Neural cell (in vitro differentiated cells): ENCODE results near the gene ABCB8. TPM values are rescaled to one million over a fixed set of nuclear protein-coding genes. Genes with fewer than 3 reads are reported as not detected.

Experiments
- H2AFZ ChIP-seq: fragments of 200-600, 300-800 bp; sonication (generic), shearing (Covaris generic); 2 replicates; pipeline ENCODE4 v1.6.0; 2014; ENCODE audit warnings: low read depth, mild to moderate bottlenecking, antibody characterized with exemption, low read length, moderate library complexity
- H3F3A ChIP-seq: fragments of 200-600 bp; shearing (Covaris generic); 2 replicates; pipeline ENCODE4 v1.6.1; 2016; ENCODE audit warnings: mild to moderate bottlenecking, moderate library complexity, mixed read lengths, antibody characterized with exemption, low read length; ENCODE audit not compliant: insufficient read depth, poor library complexity, severe bottlenecking
- H3K27ac ChIP-seq: fragments of 200-600, 300-800 bp; sonication (generic), shearing (Covaris generic); 2 replicates; pipeline ENCODE4 v1.5.1; 2014; ENCODE audit warnings: mild to moderate bottlenecking, low read length, moderate library complexity
- H3K27me3 ChIP-seq: fragments of 300-800, 200-600 bp; sonication (generic), shearing (Covaris generic); 2 replicates; pipeline ENCODE4 v1.6.0; 2014; ENCODE audit warnings: mild to moderate bottlenecking, low read depth, low read length, moderate library complexity; ENCODE audit not compliant: insufficient read depth
- H3K36me3 ChIP-seq: fragments of 300-800, 200-600 bp; sonication (generic), shearing (Covaris generic); 2 replicates; pipeline ENCODE4 v1.5.1; 2014; ENCODE audit warnings: mild to moderate bottlenecking, antibody characterized with exemption, low read length, moderate library complexity; ENCODE audit not compliant: insufficient read depth
- H3K4me2 ChIP-seq: fragments of 300-800, 200-600 bp; sonication (generic), shearing (Covaris generic); 2 replicates; pipeline ENCODE4 v1.6.0; 2014; ENCODE audit warnings: mild to moderate bottlenecking, low read length
- H3K4me3 ChIP-seq: fragments of 300-800, 200-600 bp; sonication (generic), shearing (Covaris generic); 2 replicates; pipeline ENCODE4 v1.5.1; 2014; ENCODE audit warnings: mild to moderate bottlenecking, low read length, moderate library complexity
- H3K79me2 ChIP-seq: fragments of 200-600 bp; shearing (Covaris generic); replicated peaks from 2 replicates; pipeline ENCODE4 v1.6.0; 2014; ENCODE audit warnings: mild to moderate bottlenecking, low read length, moderate library complexity; ENCODE audit not compliant: insufficient read depth
- H3K9ac ChIP-seq: fragments of 300-800, 200-600 bp; sonication (generic), shearing (Covaris generic); 2 replicates; pipeline ENCODE4 v1.6.1; 2016; ENCODE audit warnings: mild to moderate bottlenecking, low read length, mixed read lengths
- H3K9me2 ChIP-seq: fragments of 200-600 bp; shearing (Covaris generic); 2 replicates; pipeline ENCODE4 v1.6.1; 2016; ENCODE audit warnings: mild to moderate bottlenecking, low read length, mixed read lengths; ENCODE audit not compliant: insufficient read depth
- H3K9me3 ChIP-seq: fragments of 200-600, 300-800 bp; sonication (generic), shearing (Covaris generic); 2 replicates; pipeline ENCODE4 v1.6.1; 2016; ENCODE audit warnings: mild to moderate bottlenecking, mixed run types, low read length, moderate library complexity, mixed read lengths
- H4K20me1 ChIP-seq: fragments of 200-600 bp; shearing (Covaris generic); 2 replicates; pipeline ENCODE4 v1.6.1; 2016; ENCODE audit warnings: mild to moderate bottlenecking, mixed run types; ENCODE audit not compliant: insufficient read depth
- CTCF ChIP-seq: fragments of 450-650 bp; IDR thresholded peaks from 2 replicates; pipeline ENCODE4 v1.5.1; 2014; ENCODE audit warnings: antibody characterized with exemption, mild to moderate bottlenecking, moderate library complexity; ENCODE audit not compliant: poor library complexity, severe bottlenecking
- EP300 ChIP-seq: fragments of 450-650 bp; conservative IDR thresholded peaks from 2 replicates; pipeline ENCODE4 v1.6.1; 2014; ENCODE audit warnings: antibody characterized with exemption, mild to moderate bottlenecking, moderate library complexity; ENCODE audit not compliant: poor library complexity, severe bottlenecking
- EZH2 ChIP-seq: fragments of 200-600, 300-800 bp; shearing (Covaris generic), sonication (generic); IDR thresholded peaks from 2 replicates; pipeline ENCODE4 v1.6.1; 2014; ENCODE audit warnings: antibody characterized with exemption, low read length, borderline replicate concordance, mild to moderate bottlenecking; ENCODE audit not compliant: insufficient read depth, poor library complexity, severe bottlenecking
- MXI1 ChIP-seq: fragments of 450-650 bp; conservative IDR thresholded peaks from 2 replicates; pipeline ENCODE4 v1.6.1; 2014; ENCODE audit warnings: antibody characterized with exemption, mild to moderate bottlenecking; ENCODE audit not compliant: poor library complexity, severe bottlenecking
- POLR2AphosphoS5 ChIP-seq: IDR thresholded peaks from 2 replicates; pipeline ENCODE4 v1.6.1; 2012
- RAD21 ChIP-seq: fragments of 450-650 bp; conservative IDR thresholded peaks from 2 replicates; pipeline ENCODE4 v1.6.1; 2014; ENCODE audit warnings: antibody characterized with exemption, mild to moderate bottlenecking, moderate library complexity
- REST ChIP-seq: IDR thresholded peaks from 2 replicates; pipeline ENCODE4 v1.6.1; 2012; ENCODE audit warnings: borderline replicate concordance
- SMC3 ChIP-seq: fragments of 450-650 bp; conservative IDR thresholded peaks from 2 replicates; pipeline ENCODE4 v1.6.1; 2014; ENCODE audit warnings: antibody characterized with exemption, mild to moderate bottlenecking, moderate library complexity; ENCODE audit not compliant: poor library complexity
- TAF1 ChIP-seq: IDR thresholded peaks from 2 replicates; pipeline ENCODE4 v1.6.1; 2012; ENCODE audit warnings: low read depth
- polyA plus RNA-seq: library from polyadenylated mRNA; depleted of rRNA; stranded (reverse); fragments of >200 nt; gene quantifications from 2 replicates; pipeline ENCODE4 v1.2.3, GENCODE V29; 2014

Gene ABCB8
- polyA plus RNA-seq, 1 donor from 2014 or later: 40.5 TPM

- H3K27ac ChIP-seq: no peak overlapping the region
- no peaks in the 10 kb centered on the region for H3F3A ChIP-seq
- no peaks in the 10 kb centered on the region for H4K20me1 ChIP-seq
- no peaks in the 10 kb centered on the region for H3K27me3 ChIP-seq
- H3K4me2 ChIP-seq: no peak overlapping the region
- H2AFZ ChIP-seq: no peak overlapping the region
- H3K9me2 ChIP-seq: no peaks in the 10 kb centered on the region
- H3K9ac ChIP-seq: no peak overlapping the region
- no peaks in the 10 kb centered on the region for H3K79me2 ChIP-seq
- H3K9me3 ChIP-seq: no peaks in the 10 kb centered on the region
- no peak for TF ChIP-seq EZH2
- TF ChIP-seq TAF1: no peak
- no peak for TF ChIP-seq CTCF
- no peak for TF ChIP-seq SMC3
- TF ChIP-seq REST: no peak
- no peak for TF ChIP-seq EP300
- TF ChIP-seq RAD21: no peak
- no peak for TF ChIP-seq MXI1
- TF ChIP-seq POLR2AphosphoS5: no peak
- H3K36me3 ChIP-seq: no peaks in the 10 kb centered on the region
- H3K4me3 ChIP-seq: no peak overlapping the region
Measured at GRCh38 chr7:151009327-151010036, 18.8 kb upstream of the ABCB8 start.

- Histone ChIP-seq H3K4me2 (no peak overlapping the region), H3K4me3 (no peak overlapping the region), H3F3A (no peaks in the 10 kb centered on the region), H2AFZ (no peak overlapping the region), H4K20me1 (no peaks in the 10 kb centered on the region), H3K27ac (no peak overlapping the region), H3K9me3 (no peaks in the 10 kb centered on the region), H3K9ac (no peak overlapping the region), H3K36me3 (no peaks in the 10 kb centered on the region), H3K27me3 (no peaks in the 10 kb centered on the region), H3K79me2 (no peaks in the 10 kb centered on the region), H3K9me2 (no peaks in the 10 kb centered on the region)
- no peak for TF ChIP-seq REST
- no peak for TF ChIP-seq POLR2AphosphoS5
- no peak for TF ChIP-seq EZH2
- TF ChIP-seq TAF1: no peak
- no peak for TF ChIP-seq SMC3
- TF ChIP-seq CTCF: no peak
- no peak for TF ChIP-seq MXI1
- TF ChIP-seq EP300: no peak
- no peak for TF ChIP-seq RAD21
Measured at GRCh38 chr7:151010037-151010306, 18.3 kb upstream of the ABCB8 start.
